IMR-90 (cell line): ENCODE results near the gene INAFM1. TPM values are rescaled to one million over a fixed set of nuclear protein-coding genes. Genes with fewer than 3 reads are reported as not detected.

ENCODE experiments used
- ATAC-seq: fragments of 200-7000 bp; cut with Tn5 transposase; 2 replicates; pipeline ENCODE4 v1.9.1; 2020; ENCODE audit warnings: low read depth, mild to moderate bottlenecking, moderate library complexity
- BruUV-seq: library from RNA; stranded (reverse); fragments of 400-500 nt; replicated peaks from 2 replicates; lab custom pipeline; 2021; lab: Mats Ljungman, UMichigan
- CTCF ChIA-PET: fragments of 300-600 bp; formaldehyde crosslinking; extraction: SDS; loops from one replicate; lab custom pipeline; 2021; ENCODE audit warnings: antibody characterized with exemption; lab: Yijun Ruan, JAX
- POLR2A ChIA-PET: fragments of 300-600 bp; sonication (Branson Sonifier 250); formaldehyde crosslinking; loops from one replicate; lab custom pipeline; 2022; ENCODE audit warnings: antibody characterized with exemption; ENCODE audit not compliant: unreplicated experiment; lab: Charles Lee
- DNase-seq: peaks from one replicate; pipeline ENCODE4 v3.0.0; 2013
- H2AFZ ChIP-seq: replicated peaks from 2 replicates; pipeline ENCODE3; 2013; ENCODE audit warnings: low read length, mild to moderate bottlenecking; ENCODE audit not compliant: poor library complexity
- H2AK5ac ChIP-seq: 2 replicates; pipeline ENCODE4 v1.6.1; 2013; ENCODE audit warnings: low read depth, low read length, inconsistent platforms
- H2AK9ac ChIP-seq: replicated peaks from 2 replicates; pipeline ENCODE3; 2013; ENCODE audit warnings: mild to moderate bottlenecking, low read depth, low read length, moderate library complexity; ENCODE audit not compliant: poor library complexity
- H2BK120ac ChIP-seq: 2 replicates; pipeline ENCODE4 v1.6.1; 2013; ENCODE audit warnings: low read depth, low read length, inconsistent platforms
- H2BK15ac ChIP-seq: 3 replicates; pipeline ENCODE4 v1.6.1; 2013; ENCODE audit warnings: low read depth, low read length, inconsistent platforms
- H2BK20ac ChIP-seq: 2 replicates; pipeline ENCODE4 v1.6.1; 2013; ENCODE audit warnings: low read depth, mild to moderate bottlenecking, inconsistent platforms, low read length, moderate library complexity
- H2BK5ac ChIP-seq: 2 replicates; pipeline ENCODE4 v1.6.1; 2013; ENCODE audit warnings: mild to moderate bottlenecking, low read depth, low read length, inconsistent platforms; ENCODE audit not compliant: poor library complexity, severe bottlenecking
- H3K14ac ChIP-seq: replicated peaks from 2 replicates; pipeline ENCODE4 v1.6.1; 2013; ENCODE audit warnings: low read depth, low read length, inconsistent platforms
- H3K18ac ChIP-seq: 2 replicates; pipeline ENCODE4 v1.6.1; 2013; ENCODE audit warnings: low read depth, low read length, control low read depth
- H3K23ac ChIP-seq: 2 replicates; pipeline ENCODE4 v1.6.1; 2013; ENCODE audit warnings: low read depth, low read length, inconsistent platforms
- H3K27ac ChIP-seq: 2 replicates; pipeline ENCODE4 v1.5.1; 2013; ENCODE audit warnings: mild to moderate bottlenecking, control low read depth, low read length; ENCODE audit not compliant: insufficient read depth
- H3K27me3 ChIP-seq: 2 replicates; pipeline ENCODE4 v1.6.1; 2013; ENCODE audit warnings: low read length; ENCODE audit not compliant: control insufficient read depth, insufficient read depth
- H3K36me3 ChIP-seq: 2 replicates; pipeline ENCODE4 v1.6.1; 2013; ENCODE audit warnings: low read length, mixed read lengths; ENCODE audit not compliant: control insufficient read depth, insufficient read depth
- H3K4ac ChIP-seq: 2 replicates; pipeline ENCODE4 v1.6.1; 2013; ENCODE audit warnings: low read depth, low read length, inconsistent platforms
- H3K4me1 ChIP-seq: 2 replicates; pipeline ENCODE4 v1.6.1; 2013; ENCODE audit warnings: low read length, mixed read lengths; ENCODE audit not compliant: control insufficient read depth, insufficient read depth
- H3K4me2 ChIP-seq: 2 replicates; pipeline ENCODE4 v1.6.1; 2013; ENCODE audit warnings: low read depth, mild to moderate bottlenecking, control low read depth, low read length, moderate library complexity
- H3K4me3 ChIP-seq: 2 replicates; pipeline ENCODE4 v1.5.1; 2013; ENCODE audit warnings: low read depth, mild to moderate bottlenecking, control low read depth, low read length, moderate library complexity; ENCODE audit not compliant: insufficient read depth
- H3K56ac ChIP-seq: 2 replicates; pipeline ENCODE4 v1.6.1; 2013; ENCODE audit warnings: low read length, inconsistent platforms; ENCODE audit not compliant: insufficient read depth; ENCODE audit errors: extremely low read depth
- H3K79me1 ChIP-seq, 2 experiments: 2 replicates each; pipeline ENCODE4 v1.6.1; 2013; ENCODE audit warnings: low read length in 2 of 2, inconsistent platforms in 1 of 2, low read depth in 1 of 2
- H3K9ac ChIP-seq: 2 replicates; pipeline ENCODE4 v1.6.1; 2013; ENCODE audit warnings: low read depth, low read length, control low read depth
- H3K9me1 ChIP-seq: 2 replicates; pipeline ENCODE4 v1.6.1; 2013; ENCODE audit warnings: low read length, inconsistent platforms; ENCODE audit not compliant: insufficient read depth
- H3K9me3 ChIP-seq: 2 replicates; pipeline ENCODE4 v1.6.1; 2013; ENCODE audit warnings: low read length; ENCODE audit not compliant: control insufficient read depth, insufficient read depth
- H4K20me1 ChIP-seq: 2 replicates; pipeline ENCODE4 v1.6.1; 2013; ENCODE audit warnings: low read length, inconsistent platforms; ENCODE audit not compliant: insufficient read depth
- H4K5ac ChIP-seq: 2 replicates; pipeline ENCODE4 v1.6.1; 2013; ENCODE audit warnings: mild to moderate bottlenecking, low read depth, low read length, control low read depth
- H4K8ac ChIP-seq, 2 experiments: 2 replicates each; pipeline ENCODE4 v1.6.1; 2013; ENCODE audit warnings: low read depth in 2 of 2, low read length in 2 of 2, control low read depth in 1 of 2, inconsistent platforms in 1 of 2
- H4K91ac ChIP-seq: 2 replicates; pipeline ENCODE4 v1.6.1; 2013; ENCODE audit warnings: low read depth, low read length, inconsistent platforms; ENCODE audit not compliant: insufficient read depth
- BHLHE40 ChIP-seq: fragments of 150-350 bp; IDR thresholded peaks from 2 replicates; pipeline ENCODE4 v1.6.1; 2016; ENCODE audit warnings: mild to moderate bottlenecking, low read depth, low read length
- USF2 ChIP-seq: fragments of 150-350 bp; IDR thresholded peaks from 2 replicates; pipeline ENCODE4 v1.6.1; 2017; ENCODE audit warnings: mild to moderate bottlenecking, antibody characterized with exemption, low read length, low read depth
- WGBS, 2 experiments: methylation state at CpG; one replicate each; pipeline versions ENCODE4 v1.1.5 to v1.1.7; 2013; ENCODE audit warnings: missing lambda C conversion rate in 2 of 2; ENCODE audit not compliant: insufficient read length in 1 of 2; ENCODE audit errors: extremely low coverage in 2 of 2; 5-methylcytosine and 5-hydroxymethylcytosine counted together
- dilution Hi-C: fragments of 300-500 bp; cut with HindIII; formaldehyde crosslinking; loops from one replicate; pipeline ENCODE4 v1.14.3; 2018; ENCODE audit warnings: low sequenced_read_pairs; ENCODE audit not compliant: unreplicated experiment
- in situ Hi-C: fragments of 300-500 bp; cut with MboI; formaldehyde crosslinking; loops from 3 replicates; pipeline ENCODE4 v1.14.3; 2019; ENCODE audit warnings: low sequenced_read_pairs, inconsistent platforms, mixed read lengths
- intact Hi-C: fragments of 100-400 bp; cut with micrococcal nuclease; formaldehyde crosslinking; loops from 2 replicates; pipeline ENCODE4 v1.10.0; 2022
- polyA plus RNA-seq, 3 experiments: library from polyadenylated mRNA; depleted of rRNA; stranded (reverse); fragments of >200 nt; gene quantifications; 2 replicates each; pipeline ENCODE4 v1.2.3, GENCODE V29; 2012; ENCODE audit warnings: low replicate concordance in 1 of 3
- total RNA-seq: library from RNA; depleted of rRNA; stranded (reverse); fragments of >200 nt; gene quantifications from 2 replicates; pipeline ENCODE4 v1.2.3, GENCODE V29; 2012

The INAFM1 gene
- total and polyA plus RNA-seq, 2 of the 4 experiments (the other 2 are of a cell fraction), result 0.36 to 7.8 TPM

- Histone ChIP-seq H3K9me1 (0 out of 2 replicates have a peak, but pooled peaks cover 3% of the 10 kb centered on the region), H3K27ac (no peak overlapping the region), H3K18ac (no peak overlapping the region), H4K5ac (no peak overlapping the region), H3K9ac (no peak overlapping the region), H3K4me3 (no peak overlapping the region), H3K4ac (no peak overlapping the region), H2BK20ac (no peak overlapping the region), H4K8ac (no peak overlapping the region), H3K79me1 (no peaks in the 10 kb centered on the region), H2BK5ac (no peak overlapping the region), H2BK120ac (no peak overlapping the region), H2BK15ac (no peak overlapping the region), H3K27me3 (peaks cover 8% of the 10 kb centered on the region), H3K9me3 (peaks cover 2% of the 10 kb centered on the region), H2AK9ac (peak overlapping the region; percentile 19), H3K14ac (no peak overlapping the region), H2AK5ac (no peak overlapping the region; the same call in 1 of the 2 replicates), H3K4me2 (no peak overlapping the region), H3K36me3 (no peaks in the 10 kb centered on the region), H2AFZ (no peak overlapping the region), H3K23ac (no peak overlapping the region), H3K56ac (no peak overlapping the region), H4K20me1 (no peaks in the 10 kb centered on the region), H3K4me1 (no peaks in the 10 kb centered on the region), H4K91ac (no peak overlapping the region)
- 90% methylated on average over 6 of the region's 12 CpGs; no CpG with 5 or more reads in 1 of the 2 experiments for WGBS, 2 experiments
- in situ Hi-C loops, result no loop called here
- TF ChIP-seq BHLHE40, result no peak
- TF ChIP-seq USF2, result no peak
- BruUV-seq, result no TSS peak
- no peak for DNase-seq
- intact Hi-C loops, result no loop called here
- dilution Hi-C loops, result no loop called here
- no peak for ATAC-seq
- CTCF ChIA-PET, result interaction anchor here (1.0 kb wide), 1 partner anchor 25 kb away, joined by 3 read pairs; the partner anchor contains the start of gene DHX34
- POLR2A ChIA-PET, result no interaction called here
Measured at GRCh38 chr19:47323872-47324271, 49.2 kb downstream of the INAFM1 start.
